ENCODE measurements around the gene SRSF12. TPM values are rescaled to one million over a fixed set of nuclear protein-coding genes. Genes with fewer than 3 reads are reported as not detected.
A peak's percentile ranks its signal among the peaks of the same experiment; 100 is the strongest.

SRSF12 gene
- total RNA-seq, 1 donor from 2014 or later, result 14.7 TPM

DNA sequence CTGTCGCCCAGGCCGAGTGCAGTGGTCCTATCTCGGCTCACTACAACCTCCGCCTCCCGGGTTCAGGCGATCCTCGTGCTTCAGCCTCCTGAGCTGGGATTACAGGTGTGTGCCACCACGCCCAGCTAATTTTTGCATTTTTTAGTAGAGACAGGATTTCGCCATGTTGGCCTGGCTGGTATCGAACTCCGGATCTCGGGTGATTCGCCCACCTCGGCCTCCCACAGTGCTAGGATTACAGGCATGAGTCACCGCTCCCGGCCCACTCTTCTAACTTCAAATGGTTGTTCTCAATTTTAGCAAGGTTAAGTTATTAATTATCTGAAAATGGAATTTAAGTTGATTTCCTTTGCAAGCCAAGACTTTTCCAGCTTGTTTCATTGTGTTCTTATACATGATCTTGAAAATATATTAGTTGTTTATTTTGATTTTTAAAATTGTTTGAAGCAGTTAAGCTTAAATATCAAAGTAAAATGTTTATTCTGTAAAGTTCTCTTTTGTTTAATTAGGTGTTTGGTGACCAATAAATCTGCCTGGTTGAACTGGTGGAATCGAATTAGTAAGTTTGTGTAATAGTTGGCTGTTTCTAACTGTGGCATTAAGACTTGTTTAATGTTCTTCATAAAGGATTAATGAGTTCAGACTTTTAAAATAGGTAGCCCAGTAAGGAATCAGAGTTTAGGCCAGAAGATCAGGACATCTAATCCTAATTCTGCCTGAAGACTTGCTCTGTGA lies 30.3 kb upstream of the SRSF12 start:
- no peak overlapping the region for H3K27ac Mint-ChIP-seq
- peaks cover 32% of the 10 kb centered on the region for H3K4me1 Mint-ChIP-seq
- TF ChIP-seq, protein P1, sequence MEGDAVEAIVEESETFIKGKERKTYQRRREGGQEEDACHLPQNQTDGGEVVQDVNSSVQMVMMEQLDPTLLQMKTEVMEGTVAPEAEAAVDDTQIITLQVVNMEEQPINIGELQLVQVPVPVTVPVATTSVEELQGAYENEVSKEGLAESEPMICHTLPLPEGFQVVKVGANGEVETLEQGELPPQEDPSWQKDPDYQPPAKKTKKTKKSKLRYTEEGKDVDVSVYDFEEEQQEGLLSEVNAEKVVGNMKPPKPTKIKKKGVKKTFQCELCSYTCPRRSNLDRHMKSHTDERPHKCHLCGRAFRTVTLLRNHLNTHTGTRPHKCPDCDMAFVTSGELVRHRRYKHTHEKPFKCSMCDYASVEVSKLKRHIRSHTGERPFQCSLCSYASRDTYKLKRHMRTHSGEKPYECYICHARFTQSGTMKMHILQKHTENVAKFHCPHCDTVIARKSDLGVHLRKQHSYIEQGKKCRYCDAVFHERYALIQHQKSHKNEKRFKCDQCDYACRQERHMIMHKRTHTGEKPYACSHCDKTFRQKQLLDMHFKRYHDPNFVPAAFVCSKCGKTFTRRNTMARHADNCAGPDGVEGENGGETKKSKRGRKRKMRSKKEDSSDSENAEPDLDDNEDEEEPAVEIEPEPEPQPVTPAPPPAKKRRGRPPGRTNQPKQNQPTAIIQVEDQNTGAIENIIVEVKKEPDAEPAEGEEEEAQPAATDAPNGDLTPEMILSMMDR (IDR thresholded peaks at IDR 0.05; ENCODE audit: unreplicated experiment), result no peak
- H3K36me3 Mint-ChIP-seq, result peaks cover 5% of the 10 kb centered on the region
- DNase-seq (ENCODE audit: low spot score in 2 of 2, unreplicated experiment in 2 of 2), result no peak
- H3K9me3 Mint-ChIP-seq, result no peaks in the 10 kb centered on the region
- H3K27me3 Mint-ChIP-seq (ENCODE audit: low read depth), result no peaks in the 10 kb centered on the region
- peak overlapping the region; percentile 20 for H3K4me3 Mint-ChIP-seq

DNA sequence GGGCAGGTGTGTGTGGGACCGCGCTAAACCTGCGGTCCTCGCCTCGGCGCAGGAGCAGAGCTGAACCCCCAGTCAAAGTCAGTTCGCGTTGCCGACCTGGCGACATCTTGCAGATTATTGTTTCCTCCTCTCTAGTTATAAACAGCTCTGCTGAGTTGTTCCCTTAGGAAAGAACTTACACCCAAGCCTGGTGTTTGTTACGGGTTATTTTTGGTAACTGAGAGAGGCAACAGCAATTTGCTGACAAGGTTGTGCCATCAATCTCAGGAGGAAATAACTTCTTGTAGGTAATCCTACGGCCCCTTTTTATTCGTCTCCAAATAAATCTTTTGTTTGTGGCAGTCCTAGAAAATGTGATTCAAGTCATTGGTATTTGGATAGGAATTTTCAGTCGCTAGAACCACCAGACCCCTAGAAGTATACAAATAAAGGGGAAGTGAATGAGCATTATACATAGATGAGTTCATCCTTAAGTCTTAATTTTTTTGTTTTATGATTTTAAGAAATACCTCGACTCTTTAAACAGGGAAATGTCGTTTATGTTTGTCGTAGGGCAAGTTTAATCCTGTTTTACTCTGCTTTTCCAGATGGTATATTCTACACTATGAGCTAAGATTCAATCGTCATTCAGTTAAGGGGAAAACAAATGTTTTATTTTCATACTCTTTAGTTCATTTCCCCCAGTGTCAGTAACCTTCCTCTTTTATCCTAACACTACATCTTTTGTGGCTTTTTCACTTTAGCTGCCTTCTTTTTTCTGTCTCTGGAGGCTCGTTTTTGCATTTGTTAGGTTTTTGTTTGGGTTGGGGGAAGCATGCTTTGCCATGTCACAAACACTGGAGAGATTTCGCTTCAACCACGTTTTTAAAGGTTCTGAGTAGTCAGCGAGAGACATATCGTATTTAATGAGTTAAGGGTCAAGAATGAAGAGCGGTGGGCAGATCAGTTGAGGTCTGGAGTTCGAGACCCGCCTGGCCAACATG lies 29.1 kb upstream of the SRSF12 start:
- Mint-ChIP-seq H3K36me3 (peaks cover 5% of the 10 kb centered on the region), H3K9me3 (no peaks in the 10 kb centered on the region), H3K27ac (peak overlapping the region; percentile 83), H3K27me3 (ENCODE audit: low read depth) (no peaks in the 10 kb centered on the region), H3K4me3 (peak overlapping the region; percentile 74), H3K4me1 (peaks cover 32% of the 10 kb centered on the region)
- no peak for DNase-seq (ENCODE audit: low spot score in 2 of 2, unreplicated experiment in 2 of 2)
- TF ChIP-seq, protein P1 (IDR thresholded peaks at IDR 0.05; ENCODE audit: unreplicated experiment), result no peak

DNA sequence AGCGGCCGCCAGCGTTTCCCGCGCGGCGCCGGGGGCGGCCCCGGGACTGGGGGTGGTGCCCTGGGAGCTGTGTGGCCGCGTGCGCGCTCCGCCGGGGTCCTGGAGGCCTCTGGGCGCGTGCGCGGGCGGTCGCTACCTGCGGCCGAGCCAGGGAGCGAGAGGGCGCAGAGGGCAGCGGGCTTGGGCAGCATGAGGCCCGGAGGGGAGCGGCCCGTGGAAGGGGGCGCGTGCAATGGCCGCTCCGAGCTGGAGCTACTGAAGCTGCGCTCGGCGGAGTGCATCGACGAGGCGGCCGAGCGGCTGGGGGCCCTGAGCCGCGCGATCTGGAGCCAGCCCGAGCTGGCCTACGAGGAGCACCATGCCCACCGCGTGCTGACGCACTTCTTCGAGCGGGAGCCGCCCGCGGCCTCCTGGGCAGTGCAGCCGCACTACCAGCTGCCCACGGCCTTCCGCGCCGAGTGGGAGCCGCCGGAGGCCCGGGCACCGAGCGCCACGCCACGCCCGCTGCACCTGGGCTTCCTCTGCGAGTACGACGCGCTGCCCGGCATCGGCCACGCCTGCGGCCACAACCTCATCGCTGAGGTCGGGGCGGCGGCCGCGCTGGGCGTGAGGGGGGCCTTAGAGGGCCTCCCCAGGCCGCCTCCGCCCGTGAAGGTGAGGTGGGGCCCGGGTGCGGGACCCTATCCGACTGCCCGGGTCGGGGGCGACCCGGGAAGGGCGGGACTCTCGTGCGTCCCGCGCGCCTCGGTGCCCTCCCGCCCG lies 28.3 kb upstream of the SRSF12 start, which contains the start of gene PM20D2:
Gene PM20D2 (plus strand): TSS at position 100 of the 762 bp plus-strand sequence. CDS start 90 bp downstream, at position 190.
- peak; percentile 37 to 62 for DNase-seq (ENCODE audit: low spot score in 2 of 2, unreplicated experiment in 2 of 2)
- peaks cover 5% of the 10 kb centered on the region for H3K36me3 Mint-ChIP-seq

DNA sequence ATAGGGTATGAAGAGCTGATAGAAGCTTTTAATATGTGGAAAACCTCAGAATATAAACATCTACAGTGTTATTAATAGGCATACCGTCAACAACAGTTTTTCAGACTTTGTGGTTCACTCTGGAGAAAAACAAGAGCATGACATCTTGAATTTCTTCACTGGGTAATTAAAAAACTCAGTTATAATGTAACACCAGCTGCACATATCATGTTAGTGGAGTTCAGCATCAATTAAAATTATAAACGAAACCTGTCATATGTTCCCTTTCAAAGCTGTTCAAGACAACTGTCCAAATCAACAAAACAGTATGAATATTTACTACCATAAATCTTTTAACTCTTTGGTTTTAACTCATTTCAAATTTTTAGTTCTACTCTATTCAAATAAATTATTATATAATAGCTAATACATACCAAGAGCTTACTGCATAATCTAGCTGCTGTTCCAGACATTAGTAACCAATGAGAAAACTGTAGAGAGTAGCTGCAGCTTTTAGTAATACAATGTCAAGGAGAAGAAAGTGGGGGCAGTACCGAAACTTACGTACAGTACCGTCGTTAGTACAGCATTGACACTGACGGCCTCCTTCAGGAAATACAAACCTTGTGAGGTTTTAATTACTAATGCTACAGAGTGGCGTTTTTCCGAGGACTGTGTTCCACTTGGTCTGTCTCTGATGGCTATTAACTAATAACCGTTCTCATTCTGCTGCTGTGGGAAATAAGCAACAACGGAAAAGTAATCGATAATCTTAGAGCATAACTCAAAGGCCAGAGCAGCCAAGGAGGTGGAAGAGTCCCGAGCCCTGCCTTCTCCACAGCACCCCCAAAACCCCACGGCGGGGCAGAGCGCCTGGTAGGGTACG lies 27.5 kb upstream of the SRSF12 start:
- TF ChIP-seq, protein P1 (IDR thresholded peaks at IDR 0.05; ENCODE audit: unreplicated experiment), result no peak
- Mint-ChIP-seq H3K27me3 (ENCODE audit: low read depth) (no peaks in the 10 kb centered on the region), H3K4me1 (peaks cover 39% of the 10 kb centered on the region), H3K9me3 (no peaks in the 10 kb centered on the region), H3K36me3 (peaks cover 5% of the 10 kb centered on the region), H3K4me3 (peak overlapping the region; percentile 77), H3K27ac (peak overlapping the region; percentile 88)
- no peak for DNase-seq (ENCODE audit: low spot score in 2 of 2, unreplicated experiment in 2 of 2)

More for the DNA sequence above, 28.3 kb upstream of the SRSF12 start, which contains the start of gene PM20D2:
- peak within 1 kb of the TSS; percentile 88 for H3K27ac Mint-ChIP-seq
- no peaks in the 10 kb centered on the region for H3K9me3 Mint-ChIP-seq
- peak within 1 kb of the TSS; percentile 77 for H3K4me3 Mint-ChIP-seq
- H3K27me3 Mint-ChIP-seq (ENCODE audit: low read depth), result no peaks in the 10 kb centered on the region
- TF ChIP-seq, protein P1 (IDR thresholded peaks at IDR 0.05; ENCODE audit: unreplicated experiment), result no peak
- H3K4me1 Mint-ChIP-seq, result peaks cover 32% of the 10 kb centered on the region

Measured in mesothelial cell of epicardium (in vitro differentiated cells).